HEK293T (cell line): ENCODE data around the gene SDHC.

Source experiments
- CTCF ChIA-PET: fragments of 350-600 bp; formaldehyde crosslinking; extraction: SDS; loops from one replicate; lab custom pipeline; 2021; ENCODE audit warnings: antibody characterized with exemption, inconsistent platforms; lab: Yijun Ruan, JAX
- POLR2A ChIA-PET: fragments of 350-600 bp; formaldehyde crosslinking; extraction: SDS; loops from one replicate; lab custom pipeline; 2020; ENCODE audit warnings: antibody characterized with exemption, inconsistent platforms; lab: Yijun Ruan, JAX
- DNase-seq: peaks from one replicate; pipeline ENCODE4 v3.0.0; 2012; ENCODE audit warnings: mixed read lengths; ENCODE audit errors: extremely low spot score
- ARNT ChIP-seq: fragments of 450-650 bp; IDR thresholded peaks from 2 replicates; pipeline ENCODE4 v1.6.1; 2017; ENCODE audit warnings: mild to moderate bottlenecking
- BHLHE40 ChIP-seq: fragments of 450-650 bp; IDR thresholded peaks from 2 replicates; pipeline ENCODE4 v1.6.1; 2016; ENCODE audit warnings: mild to moderate bottlenecking, moderate library complexity, borderline replicate concordance
- CTBP1 ChIP-seq: fragments of 450-650 bp; IDR thresholded peaks from 2 replicates; pipeline ENCODE4 v1.6.1; 2016; ENCODE audit warnings: borderline replicate concordance
- ELF4 ChIP-seq: fragments of 450-650 bp; IDR thresholded peaks from 2 replicates; pipeline ENCODE4 v1.6.1; 2017; ENCODE audit warnings: antibody characterized with exemption
- FOXA1 ChIP-seq: fragments of 450-650 bp; IDR thresholded peaks from 2 replicates; pipeline ENCODE4 v1.6.1; 2016; ENCODE audit warnings: mild to moderate bottlenecking
- FOXK2 ChIP-seq: fragments of 450-650 bp; IDR thresholded peaks from 2 replicates; pipeline ENCODE4 v1.6.1; 2016; ENCODE audit warnings: mild to moderate bottlenecking
- FOXM1 ChIP-seq: fragments of 450-650 bp; IDR thresholded peaks from 2 replicates; pipeline ENCODE4 v1.6.1; 2017; ENCODE audit warnings: mild to moderate bottlenecking, borderline replicate concordance
- HDGF ChIP-seq: fragments of 450-650 bp; IDR thresholded peaks from 2 replicates; pipeline ENCODE4 v1.6.1; 2017; ENCODE audit warnings: antibody characterized with exemption, borderline replicate concordance
- L3MBTL2 ChIP-seq: fragments of 450-650 bp; conservative IDR thresholded peaks from 2 replicates; pipeline ENCODE4 v1.6.1; 2016; ENCODE audit warnings: mild to moderate bottlenecking
- LEF1 ChIP-seq: fragments of 450-650 bp; IDR thresholded peaks from 2 replicates; pipeline ENCODE4 v1.6.1; 2017; ENCODE audit warnings: mild to moderate bottlenecking, borderline replicate concordance
- NFRKB ChIP-seq: fragments of 450-650 bp; IDR thresholded peaks from 2 replicates; pipeline ENCODE4 v1.6.1; 2016; ENCODE audit warnings: mild to moderate bottlenecking, moderate library complexity
- PKNOX1 ChIP-seq: fragments of 450-650 bp; IDR thresholded peaks from 2 replicates; pipeline ENCODE4 v1.6.1; 2016
- SP1 ChIP-seq: fragments of 450-650 bp; IDR thresholded peaks from 2 replicates; pipeline ENCODE4 v1.6.1; 2017
- SUZ12 ChIP-seq: fragments of 450-650 bp; IDR thresholded peaks from 2 replicates; pipeline ENCODE4 v1.6.1; 2016; ENCODE audit warnings: mild to moderate bottlenecking
- TARDBP ChIP-seq: fragments of 450-650 bp; IDR thresholded peaks from 2 replicates; pipeline ENCODE4 v1.6.1; 2016
- ZNF384 ChIP-seq: fragments of 450-650 bp; IDR thresholded peaks from 2 replicates; pipeline ENCODE4 v1.6.1; 2016

SDHC gene

GRCh38 chr1:161282991-161283390, 31.2 kb upstream of the SDHC start:
- DNase-seq: no peak
- CTCF ChIA-PET: interaction anchor here (0.9 kb wide), 1 partner anchor 8 kb away, joined by 3 read pairs; no protein-coding TSS in a partner anchor
- POLR2A ChIA-PET: no interaction called here

GRCh38 chr1:161285113-161285512, 29.1 kb upstream of the SDHC start:
- TF ChIP-seq FOXM1: no peak
- no peak for TF ChIP-seq NFRKB
- no peak for TF ChIP-seq L3MBTL2
- no peak for TF ChIP-seq LEF1
- TF ChIP-seq ARNT: no peak
- TF ChIP-seq PKNOX1: no peak
- no peak for DNase-seq
- ChIA-PET POLR2A (no interaction called here), CTCF (no interaction called here)

More at GRCh38 chr1:161282991-161283390, 31.2 kb upstream of the SDHC start:
- no peak for TF ChIP-seq FOXA1

- DNase-seq: no peak
- TF ChIP-seq ARNT: no peak
- no peak for TF ChIP-seq HDGF
- no peak for TF ChIP-seq NFRKB
- no peak for TF ChIP-seq FOXA1
- TF ChIP-seq SUZ12: no peak
- TF ChIP-seq FOXM1: no peak
- no peak for TF ChIP-seq BHLHE40
- no peak for TF ChIP-seq TARDBP
- no peak for TF ChIP-seq FOXK2
- TF ChIP-seq SP1: no peak
- CTCF ChIA-PET: no interaction called here
- POLR2A ChIA-PET: no interaction called here
These were observed 28.7 kb upstream of the SDHC start for GRCh38 chr1:161285521-161285920.

GRCh38 chr1:161287482-161288054, 26.6 kb upstream of the SDHC start:
- ChIA-PET POLR2A (interaction anchor here (1.0 kb wide), 1 partner anchor 27 kb away, joined by 5 read pairs; the partner anchor contains the start of gene SDHC), CTCF (no interaction called here)
- TF ChIP-seq ZNF384 (no peak), FOXK2 (no peak), ARNT (no peak), SP1 (no peak), FOXM1 (no peak), PKNOX1 (no peak), FOXA1 (no peak), ELF4 (no peak), CTBP1 (no peak), BHLHE40 (no peak), NFRKB (no peak), LEF1 (no peak), SUZ12 (no peak), L3MBTL2 (no peak), HDGF (no peak), TARDBP (no peak)
- no peak for DNase-seq

- no peak for DNase-seq
- POLR2A ChIA-PET: interaction anchor here (0.6 to 1.7 kb wide), 2 partner anchors 23 to 65 kb away, joined by 3 to 4 read pairs; partner anchors contain the start of genes SDHC and TOMM40L
- TF ChIP-seq CTBP1: no peak
- no peak for TF ChIP-seq TARDBP
- no peak for TF ChIP-seq ARNT
- TF ChIP-seq PKNOX1: no peak
- no peak for TF ChIP-seq LEF1
- TF ChIP-seq NFRKB: no peak
- TF ChIP-seq BHLHE40: no peak
- TF ChIP-seq FOXK2: no peak
- no peak for TF ChIP-seq ZNF384
- no peak for TF ChIP-seq SUZ12
- no peak for TF ChIP-seq SP1
- no peak for TF ChIP-seq FOXM1
- no peak for TF ChIP-seq ELF4
- TF ChIP-seq HDGF: no peak
- no peak for TF ChIP-seq L3MBTL2
- no peak for TF ChIP-seq FOXA1
- CTCF ChIA-PET: interaction anchor here (0.5 to 2.3 kb wide), 16 partner anchors 8 to 249 kb away, joined by 3 to 10 read pairs (median 3); partner anchors contain the start of gene TOMM40L
These were observed 23.4 kb upstream of the SDHC start for GRCh38 chr1:161290779-161291178.

GRCh38 chr1:161297415-161297814, 16.8 kb upstream of the SDHC start:
- TF ChIP-seq FOXM1 (no peak), BHLHE40 (no peak), PKNOX1 (no peak), HDGF (no peak), FOXA1 (no peak), SUZ12 (no peak), ELF4 (no peak), ZNF384 (no peak), NFRKB (no peak), TARDBP (no peak), LEF1 (no peak), ARNT (no peak)
- ChIA-PET CTCF (no interaction called here), POLR2A (no interaction called here)
- DNase-seq: no peak
